HEK293 (cell line): Measurements from ENCODE around the gene KCNS3.

ENCODE experiments used
- CTCF ChIP-seq: fragments of 450-650 bp; formaldehyde crosslinking; IDR thresholded peaks from 2 replicates; pipeline ENCODE4 v1.5.1; 2016; ENCODE audit warnings: missing biosample characterization, missing genetic modification characterization
- EGR2 ChIP-seq: fragments of 450-650 bp; formaldehyde crosslinking; IDR thresholded peaks from 2 replicates; pipeline ENCODE4 v1.5.1; 2016; ENCODE audit warnings: low read depth, missing biosample characterization, missing genetic modification characterization
- PATZ1 ChIP-seq: fragments of 450-650 bp; formaldehyde crosslinking; IDR thresholded peaks from 2 replicates; pipeline ENCODE4 v1.5.1; 2016; ENCODE audit warnings: missing biosample characterization, missing genetic modification characterization
- REPIN1 ChIP-seq: fragments of 450-650 bp; formaldehyde crosslinking; IDR thresholded peaks from 2 replicates; pipeline ENCODE4 v1.5.1; 2017; ENCODE audit warnings: missing biosample characterization, missing genetic modification characterization, low read depth
- REST ChIP-seq: fragments of 450-650 bp; formaldehyde crosslinking; IDR thresholded peaks from 2 replicates; pipeline ENCODE4 v1.5.1; 2016; ENCODE audit warnings: missing biosample characterization, missing genetic modification characterization
- ZNF18 ChIP-seq: fragments of 450-650 bp; formaldehyde crosslinking; IDR thresholded peaks from 2 replicates; pipeline ENCODE4 v1.5.1; 2016; ENCODE audit warnings: missing biosample characterization, missing genetic modification characterization
- ZNF239 ChIP-seq: fragments of 450-650 bp; formaldehyde crosslinking; IDR thresholded peaks from 2 replicates; pipeline ENCODE4 v1.5.1; 2016; ENCODE audit warnings: missing biosample characterization, missing genetic modification characterization
- ZNF274 ChIP-seq, 2 experiments: fragments of 200-500 bp in 1 of 2; fragments of 450-650 bp in 1 of 2; sonication (Bioruptor generic) in 1 of 2; formaldehyde crosslinking in 1 of 2; IDR thresholded peaks; 2 replicates each; pipeline versions ENCODE4 v1.5.1 to v1.6.1; 2014 to 2016; ENCODE audit warnings: borderline replicate concordance in 1 of 2, inconsistent platforms in 1 of 2, low read length in 1 of 2, missing biosample characterization in 1 of 2, missing genetic modification characterization in 1 of 2
- ZNF350 ChIP-seq: fragments of 450-650 bp; formaldehyde crosslinking; IDR thresholded peaks from 2 replicates; pipeline ENCODE4 v1.5.0; 2017; ENCODE audit warnings: missing biosample characterization, mild to moderate bottlenecking, missing genetic modification characterization
- ZNF488 ChIP-seq: fragments of 450-650 bp; formaldehyde crosslinking; IDR thresholded peaks from 2 replicates; pipeline ENCODE4 v1.5.1; 2016; ENCODE audit warnings: missing biosample characterization, missing genetic modification characterization
- ZNF76 ChIP-seq: fragments of 450-650 bp; formaldehyde crosslinking; IDR thresholded peaks from 2 replicates; pipeline ENCODE4; 2016; ENCODE audit warnings: low read depth, missing biosample characterization, missing genetic modification characterization, borderline replicate concordance
- ZNF792 ChIP-seq: fragments of 450-650 bp; formaldehyde crosslinking; IDR thresholded peaks from 2 replicates; pipeline ENCODE4 v1.5.1; 2016; ENCODE audit warnings: missing biosample characterization, missing genetic modification characterization
- ZSCAN16 ChIP-seq: fragments of 450-650 bp; formaldehyde crosslinking; IDR thresholded peaks from 2 replicates; pipeline ENCODE4 v1.5.1; 2016; ENCODE audit warnings: missing biosample characterization, missing genetic modification characterization
- ZSCAN23 ChIP-seq: fragments of 450-650 bp; formaldehyde crosslinking; IDR thresholded peaks from 2 replicates; pipeline ENCODE4 v1.5.1; 2016; ENCODE audit warnings: missing biosample characterization, missing genetic modification characterization

- no peak for TF ChIP-seq REPIN1 (tag by site-specific recombination)
- TF ChIP-seq ZNF792 (tag by site-specific recombination): no peak
- TF ChIP-seq ZNF350 (tag by site-specific recombination): no peak
- TF ChIP-seq CTCF (tag by site-specific recombination): no peak
- TF ChIP-seq ZNF18: no peak
- TF ChIP-seq REST (tag by site-specific recombination): no peak
- no peak for TF ChIP-seq ZSCAN23 (tag by site-specific recombination)
- no peak for TF ChIP-seq ZNF239 (tag by site-specific recombination)
- TF ChIP-seq ZNF488 (tag by site-specific recombination): no peak
- TF ChIP-seq ZNF274 (IDR thresholded peaks at IDR 0.05; ENCODE audit: low read length): no peak
- no peak for TF ChIP-seq ZNF274 (tag by site-specific recombination; IDR thresholded peaks at IDR 0.05; ENCODE audit: borderline replicate concordance)
- no peak for TF ChIP-seq EGR2
- no peak for TF ChIP-seq ZSCAN16 (tag by site-specific recombination)
- no peak for TF ChIP-seq PATZ1 (tag by site-specific recombination)
- no peak for TF ChIP-seq ZNF76 (tag by site-specific recombination)
Observed at GRCh38 chr2:17864676-17865075, 13.8 kb upstream of the KCNS3 start.
